ENCODE data around the gene OTUD7B. TPM values are rescaled to one million over a fixed set of nuclear protein-coding genes. Genes with fewer than 3 reads are reported as not detected.
A peak's percentile ranks its signal among the peaks of the same experiment; 100 is the strongest.

OTUD7B gene
- total RNA-seq, 4 donors from 2014 or later = 34.1 to 49.6 (median 42.3) TPM

- no peak overlapping the region for H3K4me3 ChIP-seq
- H3K9me3 ChIP-seq = no peaks in the 10 kb centered on the region
- ATAC-seq = no peak
- no peak for TF ChIP-seq EP300 (IDR thresholded peaks at IDR 0.05)
- TF ChIP-seq POLR2A (IDR thresholded peaks at IDR 0.05) = no peak
- no peak for TF ChIP-seq CTCF (IDR thresholded peaks at IDR 0.05)
- no peak for TF ChIP-seq POLR2AphosphoS5 (IDR thresholded peaks at IDR 0.05)
- peaks cover 0 to 29% of the 10 kb centered on the region in 2 donors for H3K36me3 ChIP-seq
- H3K27ac ChIP-seq = peak overlapping the region in 1 of 4 donors; percentile 2
- H3K27me3 ChIP-seq = no peaks in the 10 kb centered on the region
- peaks cover 21 to 97% (median 25%) of the 10 kb centered on the region in 3 donors for H3K4me1 ChIP-seq
- 62 to 82% methylated on average over 2 to 3 of the region's 3 CpGs for WGBS, 2 donors (ENCODE audit: low coverage in 1 of 2)
Measured at GRCh38 chr1:150003801-150004200, 6.7 kb downstream of the OTUD7B start.

- no peak for TF ChIP-seq POLR2AphosphoS5 (IDR thresholded peaks at IDR 0.05)
- TF ChIP-seq CTCF (IDR thresholded peaks at IDR 0.05) = no peak
- no peak for TF ChIP-seq EP300 (IDR thresholded peaks at IDR 0.05)
- no peak for TF ChIP-seq POLR2A (IDR thresholded peaks at IDR 0.05)
- WGBS, 2 donors (ENCODE audit: low coverage in 1 of 2) = 58 to 78% methylated on average over 1 to 2 of the region's 2 CpGs
- H3K27me3 ChIP-seq = no peaks in the 10 kb centered on the region
- no peak for ATAC-seq
- H3K36me3 ChIP-seq = peaks cover 0 to 29% of the 10 kb centered on the region in 2 donors
- H3K4me1 ChIP-seq = peaks cover 13 to 97% (median 15%) of the 10 kb centered on the region in 3 donors
- H3K27ac ChIP-seq = peak overlapping the region in 2 of 4 donors; percentile 56 to 69
- no peak overlapping the region for H3K4me3 ChIP-seq
- no peaks in the 10 kb centered on the region for H3K9me3 ChIP-seq
Measured at GRCh38 chr1:150002217-150002616, 8.3 kb downstream of the OTUD7B start.

- ATAC-seq = no peak
- Histone ChIP-seq H3K9me3 (no peaks in the 10 kb centered on the region), H3K4me1 (peaks cover 14 to 97% (median 22%) of the 10 kb centered on the region in 3 donors), H3K4me3 (no peak overlapping the region), H3K27me3 (no peaks in the 10 kb centered on the region), H3K27ac (peak overlapping the region in 3 of 4 donors; percentile 49 to 69 (median 56)), H3K36me3 (peaks cover 0 to 28% of the 10 kb centered on the region in 2 donors)
- TF ChIP-seq POLR2AphosphoS5 (IDR thresholded peaks at IDR 0.05) = peak; percentile 40
- TF ChIP-seq CTCF (IDR thresholded peaks at IDR 0.05) = no peak
- TF ChIP-seq POLR2A (IDR thresholded peaks at IDR 0.05) = no peak
- 82 to 83% methylated on average over 1 of the region's 1 CpG for WGBS, 2 donors (ENCODE audit: low coverage in 1 of 2)
Measured at GRCh38 chr1:150001415-150001814, 9.1 kb downstream of the OTUD7B start.

GRCh38 chr1:149997585-149998262, 12.8 kb downstream of the OTUD7B start:
- peaks cover 0 to 17% of the 10 kb centered on the region in 2 donors for H3K36me3 ChIP-seq
- H3K9me3 ChIP-seq = no peaks in the 10 kb centered on the region
- no peak for ATAC-seq
- H3K27ac ChIP-seq = no peak overlapping the region
- WGBS, 2 donors (ENCODE audit: low coverage in 1 of 2) = 69 to 88% methylated on average over 4 to 6 of the region's 6 CpGs
- no peak overlapping the region for H3K4me3 ChIP-seq
- H3K27me3 ChIP-seq = no peaks in the 10 kb centered on the region
- TF ChIP-seq EP300 (IDR thresholded peaks at IDR 0.05) (no peak), POLR2AphosphoS5 (IDR thresholded peaks at IDR 0.05) (no peak), POLR2A (IDR thresholded peaks at IDR 0.05) (no peak), CTCF (IDR thresholded peaks at IDR 0.05) (no peak)
- peaks cover 21 to 94% (median 23%) of the 10 kb centered on the region in 3 donors for H3K4me1 ChIP-seq

GRCh38 chr1:149995927-149996326, 14.6 kb downstream of the OTUD7B start:
- ATAC-seq = no peak
- no peak overlapping the region for H3K4me3 ChIP-seq
- no peak for TF ChIP-seq POLR2AphosphoS5 (IDR thresholded peaks at IDR 0.05)
- TF ChIP-seq EP300 (IDR thresholded peaks at IDR 0.05) = no peak
- TF ChIP-seq POLR2A (IDR thresholded peaks at IDR 0.05) = no peak
- no peak for TF ChIP-seq CTCF (IDR thresholded peaks at IDR 0.05)
- H3K36me3 ChIP-seq = peaks cover 0 to 13% of the 10 kb centered on the region in 2 donors
- WGBS, 2 donors (ENCODE audit: low coverage in 1 of 2) = 47 to 55% methylated on average over 2 of the region's 2 CpGs
- H3K27ac ChIP-seq = peak overlapping the region in 1 of 4 donors; percentile 64
- H3K27me3 ChIP-seq = no peaks in the 10 kb centered on the region
- H3K9me3 ChIP-seq = no peaks in the 10 kb centered on the region
- peaks cover 14 to 92% (median 15%) of the 10 kb centered on the region in 3 donors for H3K4me1 ChIP-seq
